Upper lobe of right lung (tissue), 1 donor: ENCODE data around the gene CYP2W1. TPM values are rescaled to one million over a fixed set of nuclear protein-coding genes. Genes with fewer than 3 reads are reported as not detected.

ENCODE experiments used
- ATAC-seq: fragments of 200-7000 bp; cut with Tn5 transposase; one replicate; pipeline ENCODE4 v1.9.1; 2020; ENCODE audit warnings: mild to moderate bottlenecking, moderate library complexity
- DNase-seq: peaks from one replicate; pipeline ENCODE4 v3.0.0-alpha.2; 2020
- H3K27ac ChIP-seq: fragments of 200-600 bp; one replicate; pipeline ENCODE4 v1.8.0; 2022
- H3K27me3 ChIP-seq: fragments of 200-600 bp; one replicate; pipeline ENCODE4 v1.8.0; 2022; ENCODE audit warnings: mild to moderate bottlenecking
- H3K36me3 ChIP-seq: fragments of 200-600 bp; one replicate; pipeline ENCODE4 v1.8.0; 2022
- H3K4me1 ChIP-seq: fragments of 200-600 bp; one replicate; pipeline ENCODE4 v1.8.0; 2022
- H3K4me3 ChIP-seq: fragments of 200-600 bp; one replicate; pipeline ENCODE4 v1.8.0; 2022; ENCODE audit warnings: mild to moderate bottlenecking
- H3K9me3 ChIP-seq: fragments of 200-600 bp; one replicate; pipeline ENCODE4 v1.8.0; 2022
- CTCF ChIP-seq: fragments of 200-600 bp; IDR thresholded peaks from one replicate; pipeline ENCODE4 v1.8.0; 2022; ENCODE audit warnings: antibody characterized with exemption
- intact Hi-C: fragments of 100-400 bp; cut with DNase I; formaldehyde crosslinking; loops from one replicate; pipeline ENCODE4 v1.11.0; 2022
- total RNA-seq: library from RNA; stranded (reverse); fragmentation: NEBNext Ultra II Directional; extraction: Animal tissue kit (Norgen Biotek cat#: 25700); gene quantifications from one replicate; pipeline ENCODE4 v1.2.1, GENCODE V29; 2021
- donor health status: DM: no; HTN: yes; CAD: no; lungs with severe emphysema.

Gene CYP2W1
- total RNA-seq, 1 donor from 2014 or later = not detected

- Histone ChIP-seq H3K9me3 (no peaks in the 10 kb centered on the region), H3K27ac (no peak overlapping the region), H3K27me3 (no peaks in the 10 kb centered on the region), H3K4me3 (no peak overlapping the region), H3K36me3 (peaks cover 6% of the 10 kb centered on the region), H3K4me1 (no peaks in the 10 kb centered on the region)
- ATAC-seq (no peak), DNase-seq (no peak)
- intact Hi-C loops = no loop called here
- no peak for TF ChIP-seq CTCF
Observed at GRCh38 chr7:1014681-1015080, 31.7 kb downstream of the CYP2W1 start.

- no peaks in the 10 kb centered on the region for H3K27me3 ChIP-seq
- DNase-seq = no peak
- H3K9me3 ChIP-seq = no peaks in the 10 kb centered on the region
- intact Hi-C loops = no loop called here
- H3K4me3 ChIP-seq = no peak overlapping the region
- no peak for TF ChIP-seq CTCF
- ATAC-seq = peak; percentile 8
- no peak overlapping the region for H3K27ac ChIP-seq
- peaks cover 5% of the 10 kb centered on the region for H3K36me3 ChIP-seq
- no peaks in the 10 kb centered on the region for H3K4me1 ChIP-seq
Observed at GRCh38 chr7:1015196-1016121, 32.5 kb downstream of the CYP2W1 start.

GRCh38 chr7:1016577-1017531 lies 33.9 kb downstream of the CYP2W1 start:
- H3K36me3 ChIP-seq = peaks cover 5% of the 10 kb centered on the region
- H3K27me3 ChIP-seq = no peaks in the 10 kb centered on the region
- no peak overlapping the region for H3K4me3 ChIP-seq
- no peaks in the 10 kb centered on the region for H3K9me3 ChIP-seq
- TF ChIP-seq CTCF = no peak
- no peak overlapping the region for H3K27ac ChIP-seq
- H3K4me1 ChIP-seq = no peaks in the 10 kb centered on the region
- intact Hi-C loops = no loop called here
- ATAC-seq (no peak), DNase-seq (no peak)

DNA sequence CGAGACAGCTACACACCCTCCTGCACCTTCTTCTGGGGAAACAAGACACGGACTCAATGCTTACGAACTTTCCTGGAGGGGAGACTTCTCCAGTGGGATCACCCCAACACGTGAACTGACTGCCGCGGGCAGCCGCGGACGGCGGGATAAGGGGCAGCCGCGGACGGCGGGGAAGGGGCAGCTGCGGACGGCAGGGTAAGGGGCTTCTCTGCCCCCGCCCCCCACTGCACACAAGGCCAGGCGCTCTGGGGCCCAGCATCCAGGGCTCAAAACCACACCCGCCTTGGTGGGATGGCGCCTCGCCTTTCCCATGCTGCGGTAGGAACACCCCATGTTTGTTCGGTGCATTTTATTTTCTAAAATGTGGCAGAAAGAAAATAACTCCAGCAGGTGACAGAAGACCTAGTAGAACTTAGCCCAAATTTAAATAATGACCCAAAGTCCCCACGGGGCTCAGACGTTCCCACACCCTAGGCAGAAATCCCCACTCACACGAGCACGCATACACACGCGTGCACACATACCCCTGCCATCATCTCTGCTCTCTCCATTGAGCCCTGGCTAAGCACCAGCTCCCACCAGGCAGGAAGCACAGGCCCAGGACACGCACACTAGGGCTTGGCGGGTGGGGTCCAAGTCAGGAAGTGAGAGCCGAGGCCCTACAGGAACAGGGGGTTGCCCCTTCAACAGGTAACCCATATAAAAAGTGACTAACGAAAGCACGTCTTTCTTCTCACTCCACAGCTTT lies 34.8 kb downstream of the CYP2W1 start:
- no peak for DNase-seq
- ATAC-seq = no peak
- Histone ChIP-seq H3K9me3 (no peaks in the 10 kb centered on the region), H3K27me3 (no peaks in the 10 kb centered on the region), H3K4me1 (no peaks in the 10 kb centered on the region), H3K36me3 (peaks cover 5% of the 10 kb centered on the region), H3K4me3 (no peak overlapping the region), H3K27ac (no peak overlapping the region)
- TF ChIP-seq CTCF = no peak
- intact Hi-C loops = no loop called here

DNA sequence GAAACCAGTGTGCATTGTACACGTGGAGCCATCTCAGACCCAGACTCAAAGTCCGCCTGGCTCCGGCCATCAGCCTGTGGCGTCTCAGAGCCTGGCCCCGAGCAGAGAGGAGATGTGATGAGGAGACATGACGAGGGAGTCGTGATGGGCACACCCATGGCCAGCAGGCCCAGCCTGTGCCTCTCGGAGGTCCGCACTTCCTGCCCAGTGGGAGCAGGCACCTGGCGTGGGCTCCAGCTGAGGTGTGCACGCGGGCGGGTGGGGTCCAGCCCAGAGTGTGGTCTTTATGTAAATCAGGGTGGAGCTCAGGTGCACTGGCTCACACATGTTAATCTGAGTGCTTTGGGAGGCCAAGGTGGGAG lies 35.3 kb downstream of the CYP2W1 start:
- no peak for TF ChIP-seq CTCF
- DNase-seq (no peak), ATAC-seq (no peak)
- Histone ChIP-seq H3K27me3 (no peaks in the 10 kb centered on the region), H3K9me3 (no peaks in the 10 kb centered on the region), H3K27ac (no peak overlapping the region), H3K4me3 (no peak overlapping the region), H3K4me1 (no peaks in the 10 kb centered on the region), H3K36me3 (peaks cover 5% of the 10 kb centered on the region)
- intact Hi-C loops = no loop called here
